ENCODE results near the gene NKAPD1.
"Not testable (repeated sequence)": the region's sequence is repeated elsewhere in the genome, so short reads cannot be mapped to it uniquely, and the experiment has no call there.

The NKAPD1 gene

DNA sequence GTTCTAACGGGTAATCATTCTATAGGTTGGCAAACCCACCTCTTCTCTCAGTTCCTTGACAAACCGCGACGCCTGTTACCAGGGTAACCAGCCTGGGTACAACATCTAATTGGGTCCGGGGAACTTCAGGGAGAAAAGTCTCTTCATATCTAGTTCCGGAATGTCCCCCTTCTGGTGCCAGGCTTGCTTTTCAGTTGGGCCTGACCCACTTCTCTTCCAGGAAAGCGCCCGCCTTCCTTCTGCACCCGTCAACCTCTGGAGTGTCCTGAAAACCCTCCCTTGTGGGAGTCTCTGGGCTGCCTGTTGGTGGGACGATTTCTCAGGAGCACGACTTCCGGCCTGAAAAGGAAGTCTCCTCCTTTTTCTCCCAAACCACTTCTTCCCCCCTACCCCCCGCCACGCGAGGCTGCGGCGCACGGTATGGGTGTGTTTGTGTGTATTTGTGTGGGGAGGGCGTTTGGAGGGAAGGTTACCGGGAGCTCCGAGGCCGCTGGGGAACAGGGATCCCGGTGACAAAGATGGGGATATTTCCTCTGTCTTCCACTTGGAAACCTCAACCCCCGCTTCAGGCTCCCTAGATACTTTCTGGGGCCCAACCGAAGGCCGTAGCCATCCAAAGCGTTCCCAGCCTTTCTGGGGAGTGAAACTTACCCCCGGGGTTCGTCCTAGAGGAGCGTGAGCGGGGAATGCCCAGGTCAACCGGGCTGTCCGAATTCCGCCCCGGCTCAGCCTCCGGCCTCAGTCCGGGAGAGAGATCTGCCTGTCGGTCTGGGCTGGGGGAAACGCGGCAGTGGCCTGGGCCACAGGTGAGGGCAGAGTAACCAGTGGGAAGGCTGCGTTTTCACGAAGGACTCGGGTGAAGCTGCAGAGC is at the start of gene NKAPD1, which contains the start of gene PIH1D2:
NKAPD1 (plus strand) TSS at position 359 of the 871 bp plus-strand sequence. CDS start 1,276 bp downstream, outside the sequence.
PIH1D2 (minus strand) TSS at position 77 of the 871 bp plus-strand sequence. CDS start 843 bp downstream, outside the sequence.
- peak; percentile 93 for DNase-seq

- peak; percentile 96 for DNase-seq
Measured at GRCh38 chr11:112024773-112025678, 49.1 kb upstream of the NKAPD1 start, which contains the start of gene DLAT. TSS of gene DLAT (plus strand) at chr11:112025408. CDS start at chr11:112025473, 65 bp downstream.

GRCh38 chr11:112025707-112026106 is 48.4 kb upstream of the NKAPD1 start:
- DNase-seq: peak; percentile 23

- DNase-seq: not testable (repeated sequence)
Measured at GRCh38 chr11:112026784-112027410, 47.2 kb upstream of the NKAPD1 start.

GRCh38 chr11:112029460-112029859 is 44.6 kb upstream of the NKAPD1 start:
- DNase-seq: no peak

- DNase-seq: no peak
Measured at GRCh38 chr11:112033902-112034301, 40.2 kb upstream of the NKAPD1 start.

GRCh38 chr11:112037527-112037926 is 36.6 kb upstream of the NKAPD1 start:
- DNase-seq: no peak

GRCh38 chr11:112042161-112042960 is 31.7 kb upstream of the NKAPD1 start:
- DNase-seq: no peak

- no peak for DNase-seq
Measured at GRCh38 chr11:112042961-112043304, 31.2 kb upstream of the NKAPD1 start.

GRCh38 chr11:112044961-112045360 is 29.1 kb upstream of the NKAPD1 start:
- DNase-seq: no peak

- DNase-seq: not testable (repeated sequence)
Measured at GRCh38 chr11:112046647-112047046, 27.5 kb upstream of the NKAPD1 start.

GRCh38 chr11:112048256-112048655 is 25.8 kb upstream of the NKAPD1 start:
- DNase-seq: not testable (repeated sequence)

GRCh38 chr11:112049777-112050176 is 24.3 kb upstream of the NKAPD1 start:
- no peak for DNase-seq

DNA sequence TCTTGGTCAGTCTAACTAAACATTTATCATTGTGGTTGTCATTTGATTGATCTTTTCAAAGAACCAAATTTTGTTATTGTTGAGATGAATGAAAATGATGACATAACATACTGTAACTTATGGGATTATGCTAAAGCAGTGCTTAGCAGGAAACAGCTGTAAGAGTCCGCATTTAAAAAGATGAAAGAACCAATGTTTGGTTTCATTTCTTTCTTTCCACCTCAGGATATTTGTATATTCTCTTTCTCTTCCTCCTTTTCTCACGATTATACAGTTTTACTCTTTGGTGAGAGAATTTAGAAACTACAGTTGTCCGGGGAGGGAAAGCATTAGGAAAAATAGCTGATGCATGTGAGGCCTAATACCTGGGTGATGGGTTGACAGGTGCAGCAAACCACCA is 23.4 kb upstream of the NKAPD1 start:
- DNase-seq: no peak

DNA sequence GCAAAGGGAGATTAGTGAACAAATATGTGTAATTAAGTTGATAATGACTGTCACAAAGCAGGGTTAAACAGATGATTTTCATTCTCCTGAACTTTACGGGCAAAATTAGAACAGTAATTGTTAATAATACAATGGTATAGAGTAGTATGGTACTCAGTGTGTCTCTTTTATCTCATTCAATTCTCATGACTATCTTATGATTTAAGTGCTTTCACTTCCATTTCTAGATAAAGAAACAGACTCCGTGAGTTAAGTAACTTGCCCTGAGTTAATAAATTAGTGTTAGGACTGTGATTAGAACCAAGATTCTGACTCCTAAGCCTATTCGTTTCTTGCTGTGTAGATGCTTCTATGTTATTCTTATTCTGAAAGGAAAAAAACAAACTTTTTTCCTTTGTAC is 22.3 kb upstream of the NKAPD1 start:
- no peak for DNase-seq

DNA sequence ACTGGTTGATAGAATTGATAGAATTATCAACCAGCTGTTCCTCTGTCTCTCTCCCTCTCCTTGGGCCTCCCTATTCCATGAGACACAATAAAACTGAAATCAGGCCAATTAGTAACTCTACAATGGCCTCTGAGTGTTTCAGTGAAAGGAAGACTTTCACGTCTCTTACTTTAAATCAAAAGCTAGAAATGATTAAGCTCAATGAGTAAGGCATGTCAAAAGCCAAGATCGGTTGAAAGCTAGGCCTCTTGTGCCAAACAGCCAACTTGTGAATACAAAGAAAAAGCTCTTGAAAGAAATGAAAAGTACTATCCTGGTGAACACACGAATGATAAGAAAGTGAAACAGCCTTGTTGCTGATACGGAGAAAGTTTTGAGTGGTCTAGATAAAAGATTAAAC is 16.9 kb upstream of the NKAPD1 start:
- DNase-seq: no peak

DNA sequence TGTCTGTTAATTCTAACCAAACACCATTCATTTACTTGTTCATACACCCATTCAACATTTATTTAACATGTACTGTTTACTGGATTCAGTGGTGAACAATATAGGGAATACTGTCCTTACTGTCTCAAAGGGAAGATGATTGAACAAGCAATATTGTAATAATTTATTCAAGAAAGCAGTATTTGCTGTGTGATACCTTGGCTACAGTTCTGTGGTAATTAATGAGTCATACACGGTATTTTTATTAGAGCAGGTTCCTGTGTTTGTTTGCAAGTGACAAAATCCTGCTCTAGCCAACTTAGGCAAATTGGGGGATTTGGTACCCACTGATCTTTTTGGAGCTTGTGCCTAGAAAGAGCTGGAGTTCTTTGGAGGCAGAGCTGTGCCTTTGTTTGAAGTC is 16.0 kb upstream of the NKAPD1 start:
- no peak for DNase-seq

GRCh38 chr11:112062923-112063322 is 11.2 kb upstream of the NKAPD1 start:
- DNase-seq: no peak

DNA sequence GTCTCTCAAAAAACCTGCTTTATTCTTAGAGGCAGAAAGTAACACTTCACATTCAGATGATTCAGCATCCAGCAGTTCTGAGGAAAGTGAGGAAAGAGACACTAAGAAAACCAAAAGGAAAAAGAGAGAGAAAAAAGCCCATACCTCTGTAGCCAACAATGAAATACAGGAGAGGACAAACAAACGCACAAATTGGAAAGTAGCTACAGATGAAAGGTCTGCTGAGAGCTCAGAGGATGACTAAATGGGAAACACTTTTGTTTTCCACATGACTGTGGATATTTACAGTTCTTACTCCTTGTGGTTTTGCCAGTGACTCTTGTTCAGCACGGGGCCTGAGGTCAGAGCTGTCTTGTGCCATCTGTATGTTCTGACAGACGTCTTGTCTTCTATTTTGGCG is 8.6 kb downstream of the NKAPD1 start:
- no peak for DNase-seq

DNA sequence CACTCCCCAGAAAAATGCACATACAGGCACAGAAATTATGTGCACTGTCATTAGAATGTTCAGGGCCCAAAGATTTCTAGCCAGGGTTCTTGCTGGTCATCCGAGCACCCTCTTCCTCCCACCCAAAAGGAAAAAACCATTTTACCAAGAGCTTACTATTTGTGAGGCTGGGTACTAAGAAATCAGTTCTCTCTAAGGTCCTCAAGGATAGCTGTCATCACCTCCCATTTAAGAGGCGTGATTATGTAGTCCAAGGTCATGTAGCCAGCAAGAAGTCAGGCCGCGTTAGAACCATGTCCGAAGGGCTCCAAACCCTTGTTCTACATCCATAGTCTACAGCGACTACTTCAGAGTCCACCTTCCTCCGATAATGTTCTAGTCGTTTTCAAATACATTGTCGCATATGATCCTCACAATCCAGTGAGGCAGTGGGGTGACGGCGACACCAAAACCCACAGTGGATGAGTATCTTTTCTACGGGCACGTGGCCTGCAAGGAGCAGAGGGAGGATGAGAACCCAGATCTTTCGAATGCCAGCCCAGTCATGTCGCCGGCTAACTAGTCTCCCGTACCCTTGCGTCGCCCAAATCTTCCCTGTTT is 11.8 kb downstream of the NKAPD1 start:
- DNase-seq: peak; percentile 65

DNA sequence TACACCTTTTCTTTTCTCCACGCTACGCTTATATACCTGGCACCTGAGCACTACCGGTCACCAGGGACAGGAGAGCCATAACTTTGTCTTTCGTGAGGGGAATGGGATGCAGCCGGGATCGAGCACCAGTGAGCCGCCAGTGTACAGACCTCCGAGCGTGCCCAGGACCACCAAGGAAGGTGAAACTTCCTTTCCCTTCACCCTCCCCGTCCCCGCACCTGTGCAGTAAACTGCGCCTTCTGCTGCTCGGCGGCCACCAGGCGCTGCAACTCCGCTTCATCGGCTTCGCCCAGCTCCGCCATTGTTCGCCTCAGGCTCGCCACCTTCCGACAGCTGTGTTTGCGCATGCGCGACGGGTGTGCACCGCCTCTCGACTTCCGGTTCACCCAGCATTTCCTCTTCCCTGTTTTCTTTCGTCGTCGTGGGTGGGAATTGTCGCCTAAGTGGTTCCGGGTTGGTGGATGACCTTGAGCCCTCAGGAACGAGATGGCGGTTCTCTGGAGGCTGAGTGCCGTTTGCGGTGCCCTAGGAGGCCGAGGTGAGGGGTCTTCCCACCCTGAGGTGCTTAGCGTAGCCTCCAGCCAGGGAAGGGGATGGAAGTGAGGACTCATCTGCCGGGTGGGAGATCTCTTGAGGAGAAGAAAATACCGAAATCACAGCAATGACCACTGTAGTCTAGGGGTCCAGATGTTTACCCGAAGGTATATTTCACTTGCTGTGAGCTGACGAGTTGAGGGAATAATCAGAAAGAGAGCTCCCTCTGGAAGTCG is 12.5 kb downstream of the NKAPD1 start, which contains the start of the genes SDHD and TIMM8B:
SDHD (plus strand) TSS at position 452 of the 770 bp plus-strand sequence; CDS start at position 487, 35 bp downstream.
TIMM8B (minus strand) TSS at position 335 of the 770 bp plus-strand sequence; CDS start at position 302, 33 bp downstream.
- peak; percentile 99 for DNase-seq
